HG03025 (cell line): ENCODE measurements around the gene PEF1.

Source experiments
- ATAC-seq: cut with Tn5 transposase; IDR thresholded peaks from one replicate; pipeline ENCODE4 v1.9.1; 2021; ENCODE audit warnings: mild to moderate bottlenecking, moderate library complexity; ENCODE audit not compliant: unreplicated experiment, low FRiP score

PEF1 gene, protein sequence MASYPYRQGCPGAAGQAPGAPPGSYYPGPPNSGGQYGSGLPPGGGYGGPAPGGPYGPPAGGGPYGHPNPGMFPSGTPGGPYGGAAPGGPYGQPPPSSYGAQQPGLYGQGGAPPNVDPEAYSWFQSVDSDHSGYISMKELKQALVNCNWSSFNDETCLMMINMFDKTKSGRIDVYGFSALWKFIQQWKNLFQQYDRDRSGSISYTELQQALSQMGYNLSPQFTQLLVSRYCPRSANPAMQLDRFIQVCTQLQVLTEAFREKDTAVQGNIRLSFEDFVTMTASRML

GRCh38 chr1:31644560-31645273 is at the start of gene PEF1:
TSS of gene PEF1 (minus strand) at chr1:31644876. CDS start at chr1:31644864, 12 bp downstream.
- peak; percentile 89 for ATAC-seq

GRCh38 chr1:31693231-31693630 is 48.6 kb upstream of the PEF1 start:
- ATAC-seq, result no peak

- no peak for ATAC-seq
These were observed 47.3 kb upstream of the PEF1 start for GRCh38 chr1:31691951-31692350.

GRCh38 chr1:31691446-31691845 is 46.8 kb upstream of the PEF1 start:
- ATAC-seq, result no peak

DNA sequence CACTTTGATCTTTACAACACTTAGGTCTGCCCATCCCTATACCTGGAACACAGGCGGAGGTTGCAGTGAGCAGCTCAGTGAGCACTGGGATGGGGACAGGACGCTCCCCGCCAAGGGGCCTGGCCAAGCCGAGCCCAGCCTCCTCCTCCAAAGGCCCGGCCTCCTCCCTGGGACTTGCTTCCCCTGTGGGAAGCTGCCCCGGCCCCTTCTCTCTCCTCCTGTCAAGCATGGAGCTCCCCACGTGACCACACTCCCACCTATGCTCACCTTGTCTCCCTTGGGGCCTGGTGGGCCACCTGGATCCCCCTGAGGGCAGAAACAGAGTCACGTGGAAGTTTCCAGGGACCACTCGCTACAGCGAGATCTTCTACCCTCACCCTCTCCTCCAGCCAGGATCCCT is 46.2 kb upstream of the PEF1 start:
- no peak for ATAC-seq

GRCh38 chr1:31689854-31690253 is 45.2 kb upstream of the PEF1 start:
- ATAC-seq, result no peak

DNA sequence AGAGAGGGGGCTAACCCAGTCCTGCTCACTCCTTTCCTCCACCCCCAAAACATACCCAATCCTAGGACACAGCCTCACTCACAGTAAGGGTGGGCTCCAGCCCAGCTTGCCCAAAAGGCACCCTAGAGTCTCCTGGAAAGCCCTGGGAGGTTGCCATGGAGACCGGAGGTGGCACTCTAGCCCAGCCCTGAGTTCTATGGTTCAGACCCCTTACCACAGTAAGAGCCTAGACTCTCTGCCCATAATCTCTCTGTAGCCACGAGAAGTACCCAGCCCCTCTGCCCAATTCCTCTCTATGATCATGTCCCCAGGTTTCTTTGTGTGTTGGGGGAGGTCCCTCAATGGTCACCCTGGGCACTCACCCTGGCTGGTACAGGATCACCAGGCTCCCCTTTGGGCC is 44.7 kb upstream of the PEF1 start:
- ATAC-seq, result no peak

DNA sequence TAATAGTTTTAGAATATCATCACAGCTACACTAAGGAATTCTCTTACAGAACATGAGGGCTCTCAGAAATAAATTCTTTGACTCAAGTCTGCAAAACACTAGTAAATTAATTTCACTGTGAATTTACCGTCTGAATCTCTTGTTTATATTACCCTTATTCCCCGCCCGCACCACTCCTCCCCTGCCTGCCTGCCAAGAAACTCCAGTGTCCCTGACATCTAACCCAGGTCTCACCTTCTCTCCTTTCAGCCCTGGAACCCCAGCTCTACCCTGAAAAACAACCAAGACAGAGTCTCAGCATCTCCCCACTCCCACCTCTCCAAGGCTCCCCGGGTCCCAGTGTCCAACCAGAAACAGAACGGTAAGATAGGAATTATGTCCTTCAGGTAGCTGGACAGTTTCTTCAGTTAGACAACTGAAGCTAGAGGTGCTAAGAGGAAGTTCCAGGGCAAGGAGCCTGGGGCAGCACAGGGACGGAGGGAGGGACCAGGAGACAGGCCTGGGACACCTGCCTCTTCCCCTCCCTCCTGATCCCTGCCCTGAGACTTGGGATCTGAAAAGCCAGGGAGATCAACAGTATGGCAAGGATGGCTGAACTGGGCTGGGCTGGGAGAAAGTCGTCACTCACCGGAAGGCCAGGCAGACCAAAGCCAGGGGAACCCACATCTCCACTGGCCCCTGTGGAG is 43.7 kb upstream of the PEF1 start:
- ATAC-seq, result no peak

GRCh38 chr1:31687601-31688000 is 42.9 kb upstream of the PEF1 start:
- no peak for ATAC-seq

GRCh38 chr1:31685795-31686194 is 41.1 kb upstream of the PEF1 start:
- no peak for ATAC-seq

DNA sequence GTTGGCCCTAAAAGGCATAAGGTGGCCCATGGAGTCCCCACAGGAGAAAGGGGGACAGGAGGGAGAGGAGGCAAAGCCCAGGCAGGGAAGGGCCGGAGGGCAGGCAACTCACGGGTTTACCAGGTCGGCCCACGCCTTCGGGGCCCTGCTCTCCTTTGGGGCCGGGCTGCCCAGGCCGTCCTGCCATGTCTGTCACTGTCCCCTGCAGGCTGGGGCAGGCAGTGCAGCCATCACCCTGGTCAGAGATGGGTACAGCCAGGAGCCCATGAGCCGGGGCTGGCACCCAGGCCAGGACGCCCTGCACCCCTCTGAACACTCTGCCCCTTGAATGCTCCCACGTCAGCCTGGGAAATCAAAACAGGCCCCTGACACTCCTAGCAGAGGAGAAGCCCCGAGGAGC is 39.3 kb upstream of the PEF1 start:
- no peak for ATAC-seq

DNA sequence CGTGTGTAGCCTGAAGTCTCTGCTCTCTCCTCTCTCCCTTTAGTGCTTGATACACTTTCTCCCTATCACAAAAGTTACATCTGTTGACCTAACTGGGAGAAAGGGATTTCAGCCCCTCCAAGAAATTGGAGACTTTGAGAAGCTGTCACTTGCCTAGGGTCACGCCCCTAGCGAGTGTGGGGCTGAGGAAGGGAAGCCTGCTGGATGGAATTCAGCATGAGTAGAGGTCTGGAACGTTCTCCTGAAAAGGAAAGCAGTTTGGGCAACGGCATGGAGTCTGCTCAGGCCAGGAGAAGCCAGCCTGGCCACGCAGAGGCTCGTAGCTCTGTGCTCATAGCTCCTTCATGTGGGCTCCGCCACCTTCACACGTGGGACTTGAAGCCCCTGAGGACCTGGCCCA is 36.7 kb upstream of the PEF1 start:
- ATAC-seq, result no peak

DNA sequence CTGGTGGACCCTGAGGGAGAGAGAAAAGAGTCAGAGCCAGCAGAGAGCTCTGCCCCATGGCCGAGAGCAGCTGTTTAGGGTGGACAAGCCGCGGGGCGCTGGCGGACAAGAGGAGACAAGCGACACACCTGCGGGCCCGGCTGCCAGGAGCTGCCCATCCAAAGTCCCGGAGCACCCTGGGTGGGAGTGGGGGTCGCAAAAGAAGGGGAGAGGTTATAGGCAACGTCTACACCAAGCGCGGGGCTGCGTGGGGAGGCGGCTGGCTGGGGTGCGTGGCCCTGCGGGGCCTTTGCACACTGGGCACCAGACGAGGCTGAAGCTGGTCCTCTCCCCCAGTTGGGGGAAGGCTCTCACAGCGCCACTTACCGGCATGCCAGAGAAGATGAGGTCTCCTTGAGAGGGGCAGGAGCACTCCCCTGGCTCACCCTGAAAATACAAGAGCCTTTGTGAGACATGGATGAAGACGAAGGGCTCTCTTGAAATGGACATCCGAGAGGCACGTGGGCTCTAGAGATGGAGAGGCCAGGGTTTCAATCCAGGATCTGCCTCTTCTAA is 35.1 kb upstream of the PEF1 start:
- no peak for ATAC-seq

DNA sequence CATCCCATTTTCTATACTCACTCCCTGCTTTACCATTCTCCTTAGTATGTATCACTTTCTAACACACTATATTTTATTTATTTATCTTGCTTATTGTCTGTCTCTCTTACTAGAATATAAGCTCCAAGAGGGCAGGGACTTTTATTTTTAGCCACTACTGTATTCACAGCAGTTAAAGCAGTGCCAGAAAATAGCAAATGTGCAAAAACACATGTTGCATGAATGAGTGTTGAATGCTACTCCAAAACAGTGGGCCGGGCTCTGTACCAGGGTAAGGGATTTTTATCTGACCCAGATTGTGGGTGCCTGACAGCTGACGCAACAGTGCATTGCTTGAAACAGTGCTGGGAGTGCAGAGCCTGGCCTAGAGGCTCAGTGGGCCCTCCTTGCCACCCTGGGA is 34.4 kb upstream of the PEF1 start:
- ATAC-seq, result no peak

DNA sequence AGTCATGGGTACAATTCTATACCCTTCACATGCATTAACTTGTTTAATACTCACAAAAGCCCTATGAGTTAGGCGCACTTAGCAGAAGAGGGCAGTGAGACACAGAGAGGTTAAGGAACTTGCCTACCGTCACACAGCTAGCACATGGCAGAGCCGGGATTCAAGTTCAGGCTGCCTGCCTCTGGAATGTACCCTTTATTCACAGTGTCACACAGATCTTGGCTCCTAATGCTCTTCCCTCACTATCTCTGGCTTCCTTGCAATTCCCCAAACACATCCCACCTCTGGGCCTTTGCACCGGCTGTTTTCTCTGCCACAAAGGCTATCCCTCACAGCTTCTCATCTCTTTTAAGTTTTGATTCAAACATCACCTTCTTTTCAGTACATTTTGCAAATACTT is 34.0 kb upstream of the PEF1 start:
- no peak for ATAC-seq

DNA sequence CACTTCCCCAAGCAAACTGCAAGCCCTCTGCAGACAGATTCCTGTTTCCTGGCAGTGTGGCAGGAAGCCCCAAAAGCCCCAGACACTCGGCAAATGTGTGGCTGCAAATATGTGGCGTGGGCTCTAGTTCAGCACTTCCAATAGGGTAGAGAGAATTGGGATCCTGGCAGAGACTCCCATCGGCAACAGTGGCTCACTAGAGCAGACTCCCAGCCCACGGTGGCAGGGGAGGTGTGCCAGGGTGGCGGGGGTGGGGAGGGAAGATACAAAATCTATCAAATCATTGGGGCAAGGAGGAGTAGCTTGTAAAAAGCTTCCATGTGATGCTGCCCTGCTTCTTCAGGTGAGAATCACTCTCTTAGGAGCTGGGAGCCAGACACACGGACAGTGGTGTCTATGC is 33.3 kb upstream of the PEF1 start:
- no peak for ATAC-seq

DNA sequence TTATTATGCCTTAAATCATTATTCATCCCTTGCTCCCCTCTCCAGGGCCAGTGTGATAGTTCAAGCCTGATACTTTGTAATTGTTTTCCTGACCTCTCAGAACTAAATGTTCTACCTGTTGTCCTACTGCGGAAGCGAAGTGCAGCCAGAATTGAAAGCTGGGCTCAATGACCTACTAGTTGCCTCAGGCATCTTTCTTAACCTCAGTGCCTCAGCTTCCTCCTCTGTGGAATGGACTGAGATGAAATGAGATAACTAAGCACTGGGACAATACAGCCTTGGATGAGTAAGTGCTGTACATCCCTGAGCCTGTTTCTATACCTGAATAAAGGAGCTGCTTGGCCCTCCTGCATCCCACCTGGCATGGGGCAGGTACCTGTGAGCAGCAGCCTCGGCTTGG is 32.7 kb upstream of the PEF1 start:
- ATAC-seq, result no peak

DNA sequence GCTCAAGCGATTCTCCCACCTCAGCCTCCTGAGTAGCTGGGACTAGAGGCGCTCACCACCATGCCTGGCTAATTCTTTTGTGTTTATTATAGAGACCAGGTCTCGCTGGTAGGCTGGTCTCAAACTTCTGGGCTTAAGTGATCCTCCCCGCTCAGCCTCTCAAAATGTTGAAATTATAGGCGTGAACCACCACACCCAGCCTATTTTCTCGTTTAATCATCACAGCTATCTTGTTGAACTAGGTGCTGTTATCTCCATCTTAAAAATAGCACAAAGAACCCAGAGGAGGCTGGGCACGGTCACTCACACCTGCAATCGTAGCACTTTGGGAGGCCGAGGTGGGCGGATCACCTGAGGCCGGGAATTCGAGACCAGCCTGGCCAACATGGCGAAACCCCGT is 31.1 kb upstream of the PEF1 start:
- no peak for ATAC-seq

DNA sequence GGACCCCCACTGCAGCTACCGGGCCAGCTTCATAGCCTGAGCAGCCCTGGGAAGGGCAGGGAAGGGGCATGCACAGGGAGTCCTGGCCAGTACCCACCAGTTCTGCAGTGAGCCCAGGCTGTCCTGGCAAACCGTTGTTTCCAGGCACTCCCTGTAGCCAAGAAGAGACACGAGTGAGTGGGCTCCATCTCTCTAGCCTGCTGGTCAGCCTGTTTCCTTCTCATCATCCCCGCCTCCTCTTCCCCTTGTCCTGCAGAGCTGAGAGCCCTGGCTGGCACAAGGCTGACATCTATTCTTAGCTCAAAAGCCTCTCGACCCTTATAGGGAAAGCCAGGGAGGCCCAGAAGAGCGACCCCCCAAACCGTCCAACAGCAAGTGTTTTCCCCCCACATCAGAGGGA is 30.5 kb upstream of the PEF1 start:
- no peak for ATAC-seq

DNA sequence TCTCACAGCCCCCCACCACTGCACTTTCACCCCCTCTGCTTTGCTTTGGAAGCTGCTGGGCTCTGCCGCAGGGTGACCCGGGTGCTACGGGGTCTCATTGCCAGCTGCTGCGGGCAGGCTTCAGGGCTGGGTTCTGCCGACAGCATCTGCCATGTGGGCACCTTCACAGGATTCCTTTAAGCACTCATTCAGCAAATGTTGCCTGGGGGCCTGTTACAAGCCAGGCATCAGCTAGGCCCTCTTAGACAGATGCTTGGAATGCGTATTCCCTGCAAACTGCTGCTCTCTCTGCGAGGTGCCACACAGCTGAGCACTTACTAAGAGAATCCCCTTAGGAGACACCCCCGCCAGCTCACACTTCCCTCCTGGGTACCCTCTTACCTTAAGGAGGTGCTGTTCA is 29.9 kb upstream of the PEF1 start:
- no peak for ATAC-seq

DNA sequence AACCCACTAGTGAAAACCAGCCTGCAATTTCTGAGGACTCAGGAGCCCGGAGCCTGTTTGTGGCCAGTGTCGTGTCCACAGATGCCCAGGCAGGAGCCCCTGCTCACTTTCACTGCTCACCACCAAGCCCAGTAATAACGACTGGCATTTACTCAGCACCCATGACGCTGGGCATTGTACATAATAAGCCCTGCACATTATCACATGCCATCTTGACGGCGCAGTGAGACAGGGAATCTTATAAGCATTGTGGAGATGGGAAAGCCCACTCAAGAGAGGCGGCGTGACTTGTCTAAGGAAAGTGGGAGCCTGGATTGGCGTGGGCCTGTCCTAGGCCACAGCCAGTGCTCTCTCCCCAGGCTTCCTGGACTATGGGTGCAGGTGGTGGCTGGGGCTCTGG is 28.8 kb upstream of the PEF1 start:
- ATAC-seq, result no peak
